HCT116 (cell line): Measurements from ENCODE around the gene ARSG. TPM values are rescaled to one million over a fixed set of nuclear protein-coding genes. Genes with fewer than 3 reads are reported as not detected.

Experiments used
- ATAC-seq: fragments of 200-7000 bp; cut with Tn5 transposase; 2 replicates; pipeline ENCODE4 v1.9.1; 2020; ENCODE audit warnings: mild to moderate bottlenecking, moderate library complexity
- BruUV-seq: library from RNA; stranded (reverse); fragments of 400-500 nt; replicated peaks from 2 replicates; lab custom pipeline; 2021; lab: Mats Ljungman, UMichigan
- CTCF ChIA-PET: fragments of 300-600 bp; sonication (Branson Sonifier 250); formaldehyde crosslinking; loops from one replicate; lab custom pipeline; 2021; ENCODE audit warnings: antibody characterized with exemption; lab: Charles Lee
- POLR2A ChIA-PET: fragments of 300-600, 350-600 bp; sonication (Branson Sonifier 250); formaldehyde crosslinking; loops from one replicate; lab custom pipeline; 2021; ENCODE audit warnings: antibody characterized with exemption; lab: Charles Lee
- RAD21 ChIA-PET, 2 experiments: fragments of 300-600 bp; sonication (Branson Sonifier 250); formaldehyde crosslinking; loops; one replicate each; lab custom pipeline; 2023; ENCODE audit warnings: low total read pairs in 2 of 2; ENCODE audit not compliant: uncharacterized antibody in 2 of 2, unreplicated experiment in 2 of 2, low non-redundant PET in 1 of 2; lab: Charles Lee
- DNase-seq: peaks from one replicate; pipeline ENCODE4 v3.0.0-alpha.2; 2010; ENCODE audit warnings: low read depth, low spot score
- H2AFZ ChIP-seq: fragments of 200-600 bp; shearing (Covaris generic), sonication (generic); 2 replicates; pipeline ENCODE4 v1.6.1; 2017; ENCODE audit warnings: low read depth, mixed run types, mixed read lengths, antibody characterized with exemption, low read length; ENCODE audit not compliant: poor library complexity, severe bottlenecking
- H3K27ac ChIP-seq: 2 replicates; pipeline ENCODE4 v1.5.1; 2012; ENCODE audit warnings: low read depth, low read length
- H3K27me3 ChIP-seq: fragments of 200-600 bp; sonication (generic); 2 replicates; pipeline ENCODE4 v1.6.1; 2016; ENCODE audit warnings: mixed run types, low read length, mixed read lengths; ENCODE audit not compliant: insufficient read depth
- H3K36me3 ChIP-seq, 2 experiments: fragments of 200-500 bp in 1 of 2; fragments of 200-600 bp in 1 of 2; sonication (Bioruptor generic) in 1 of 2; sonication (generic) in 1 of 2; 2 replicates each; pipeline versions ENCODE4 v1.5.1 to v1.6.1; 2014 to 2016; ENCODE audit warnings: low read length in 2 of 2, inconsistent platforms in 1 of 2, mixed read lengths in 1 of 2, mixed run types in 1 of 2; ENCODE audit not compliant: insufficient read depth in 2 of 2, control insufficient read depth in 1 of 2
- H3K4me1 ChIP-seq, 2 experiments: fragments of 200-600 bp in 1 of 2; sonication (generic) in 1 of 2; 2 replicates each; pipeline versions ENCODE4 v1.5.1 to v1.6.1; 2012 to 2017; ENCODE audit warnings: low read length in 2 of 2, inconsistent platforms in 1 of 2, mild to moderate bottlenecking in 1 of 2, mixed read lengths in 1 of 2, mixed run types in 1 of 2, moderate library complexity in 1 of 2; ENCODE audit not compliant: insufficient read depth in 2 of 2, control insufficient read depth in 1 of 2
- H3K4me2 ChIP-seq: fragments of 200-600 bp; sonication (generic); 2 replicates; pipeline ENCODE4 v1.6.1; 2017; ENCODE audit warnings: mixed run types, low read length, mixed read lengths
- H3K4me3 ChIP-seq, 2 experiments: fragments of 200-600 bp in 1 of 2; sonication (generic) in 1 of 2; replicated peaks in 1 of 2; 2 replicates each; pipeline ENCODE4 v1.5.1; 2011 to 2016; ENCODE audit warnings: low read length in 2 of 2, control low read depth in 1 of 2, low read depth in 1 of 2, mild to moderate bottlenecking in 1 of 2, mixed read lengths in 1 of 2, mixed run types in 1 of 2
- H3K79me2 ChIP-seq: fragments of 200-600 bp; sonication (generic); 2 replicates; pipeline ENCODE4 v1.6.1; 2017; ENCODE audit warnings: mild to moderate bottlenecking, mixed run types, low read length, moderate library complexity, mixed read lengths; ENCODE audit not compliant: insufficient read depth
- H3K9ac ChIP-seq: fragments of 200-600 bp; sonication (generic); 2 replicates; pipeline ENCODE4 v1.6.1; 2016; ENCODE audit warnings: low read length, mixed read lengths
- H3K9me2 ChIP-seq: fragments of 200-600 bp; sonication (generic), shearing (Covaris generic); 2 replicates; pipeline ENCODE4 v1.6.1; 2017; ENCODE audit warnings: mixed run types, mild to moderate bottlenecking, moderate library complexity; ENCODE audit not compliant: insufficient read depth
- H3K9me3 ChIP-seq, 2 experiments: fragments of 200-500 bp in 1 of 2; fragments of 200-600 bp in 1 of 2; sonication (Bioruptor generic) in 1 of 2; sonication (generic) in 1 of 2; 2 replicates each; pipeline ENCODE4 v1.6.1; 2014 to 2017; ENCODE audit warnings: low read length in 2 of 2, mixed read lengths in 2 of 2, inconsistent platforms in 1 of 2, low read depth in 1 of 2, mild to moderate bottlenecking in 1 of 2, mixed run types in 1 of 2, moderate library complexity in 1 of 2; ENCODE audit not compliant: control insufficient read depth in 1 of 2, insufficient read depth in 1 of 2
- H4K20me1 ChIP-seq: fragments of 200-600 bp; sonication (generic), shearing (Covaris generic); 2 replicates; pipeline ENCODE4 v1.6.1; 2017; ENCODE audit warnings: mixed run types, mild to moderate bottlenecking, moderate library complexity; ENCODE audit not compliant: insufficient read depth
- CBX3 ChIP-seq: IDR thresholded peaks from 2 replicates; pipeline ENCODE4 v1.6.1; 2012; ENCODE audit warnings: low read depth
- EGR1 ChIP-seq: IDR thresholded peaks from 2 replicates; pipeline ENCODE4 v1.6.1; 2012; ENCODE audit warnings: low read depth
- ELF1 ChIP-seq: IDR thresholded peaks from 2 replicates; pipeline ENCODE4 v1.6.1; 2012; ENCODE audit warnings: low read depth, borderline replicate concordance
- EZH2 ChIP-seq: fragments of 200-600 bp; sonication (generic); IDR thresholded peaks from 2 replicates; pipeline ENCODE4 v1.6.1; 2017; ENCODE audit warnings: antibody characterized with exemption, mixed run types
- EZH2phosphoT487 ChIP-seq: fragments of 200-600 bp; IDR thresholded peaks from 2 replicates; pipeline ENCODE4 v1.6.1; 2018; ENCODE audit warnings: antibody characterized with exemption, borderline replicate concordance
- FOSL1 ChIP-seq: IDR thresholded peaks from 2 replicates; pipeline ENCODE4 v1.6.1; 2012; ENCODE audit warnings: low read depth
- JUND ChIP-seq: IDR thresholded peaks from 2 replicates; pipeline ENCODE4 v1.6.1; 2012
- POLR2A ChIP-seq: IDR thresholded peaks from 2 replicates; pipeline ENCODE4 v1.7.0; 2011; ENCODE audit warnings: borderline replicate concordance; ENCODE audit not compliant: insufficient read depth, insufficient read length; ENCODE audit errors: extremely low read depth
- POLR2AphosphoS5 ChIP-seq: IDR thresholded peaks from 2 replicates; pipeline ENCODE4 v1.6.1; 2011; ENCODE audit warnings: mild to moderate bottlenecking, low read depth, low read length, moderate library complexity
- SIN3A ChIP-seq: IDR thresholded peaks from 2 replicates; pipeline ENCODE4 v1.6.1; 2012; ENCODE audit warnings: low read depth
- SP1 ChIP-seq: IDR thresholded peaks from 2 replicates; pipeline ENCODE4 v1.6.1; 2012; ENCODE audit warnings: low read depth
- TCF7L2 ChIP-seq: IDR thresholded peaks from 2 replicates; pipeline ENCODE4 v1.7.0; 2011; ENCODE audit warnings: borderline replicate concordance, inconsistent platforms; ENCODE audit not compliant: insufficient read depth, insufficient read length; ENCODE audit errors: extremely low read depth
- YY1 ChIP-seq: IDR thresholded peaks from 2 replicates; pipeline ENCODE4 v1.6.1; 2011; ENCODE audit warnings: low read length, low read depth, moderate library complexity, mild to moderate bottlenecking; ENCODE audit not compliant: insufficient replicate concordance; ENCODE audit errors: extremely low read depth
- intact Hi-C: fragments of 100-400 bp; cut with micrococcal nuclease; formaldehyde crosslinking; loops from 2 replicates; pipeline ENCODE4 v1.10.0; 2022
- total RNA-seq: library from RNA; stranded (reverse); gene quantifications from one replicate; pipeline ENCODE4 v1.2.1, GENCODE V29; 2021; ENCODE audit not compliant: unreplicated experiment
- TF ChIP-seq, protein P1 (sequence below): IDR thresholded peaks from 2 replicates; pipeline ENCODE4 v1.6.1; 2012; ENCODE audit warnings: low read depth
- TF ChIP-seq, protein P2 (sequence below): IDR thresholded peaks from 2 replicates; pipeline ENCODE4 v1.6.1; 2012
- TF ChIP-seq, protein P3 (sequence below): IDR thresholded peaks from 2 replicates; pipeline ENCODE4 v1.6.1; 2011; ENCODE audit warnings: mild to moderate bottlenecking, low read length, moderate library complexity; ENCODE audit not compliant: insufficient replicate concordance; ENCODE audit errors: extremely low read depth
- TF ChIP-seq, protein P4 (sequence below), 3 experiments: fragments of 200-600 bp in 1 of 3; sonication (generic) in 1 of 3; IDR thresholded peaks in 2 of 3; conservative IDR thresholded peaks in 1 of 3; 2 replicates each; pipeline ENCODE4 v1.5.1; 2012 to 2017; ENCODE audit warnings: low read depth in 2 of 3, low read length in 2 of 3, antibody characterized with exemption in 1 of 3, borderline replicate concordance in 1 of 3, control low read depth in 1 of 3, mild to moderate bottlenecking in 1 of 3, mixed read lengths in 1 of 3, mixed run types in 1 of 3, moderate library complexity in 1 of 3; ENCODE audit not compliant: insufficient read depth in 1 of 3
- TF ChIP-seq, protein P5 (sequence below): IDR thresholded peaks from 2 replicates; pipeline ENCODE4 v1.6.1; 2012

Gene ARSG
- total RNA-seq, 1 experiment from 2014 or later: 17.1 TPM

DNA sequence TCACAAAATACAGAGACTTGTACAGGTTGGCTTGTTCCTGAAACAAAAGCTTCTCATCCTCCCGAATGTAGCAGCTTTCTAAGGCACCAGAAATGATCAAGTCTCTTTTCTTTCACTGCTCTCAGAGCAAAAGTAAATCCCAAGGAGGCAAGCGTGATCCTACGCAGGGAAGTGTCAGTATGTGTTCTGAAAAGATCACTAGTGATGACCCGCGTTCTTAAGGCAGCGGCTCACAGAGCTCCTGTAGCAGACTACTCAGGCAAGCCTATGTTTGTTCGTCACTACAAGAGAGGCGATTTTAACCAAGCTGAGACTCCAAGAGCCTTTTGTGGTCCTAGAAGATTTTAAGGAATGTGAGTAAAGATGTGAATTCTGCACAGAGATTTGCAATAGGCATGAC lies 131.5 kb downstream of the ARSG start:
- DNase-seq (no peak), ATAC-seq (no peak)
- no peaks in the 10 kb centered on the region for H3K9me3 ChIP-seq
- intact Hi-C loops: no loop called here
- no peaks in the 10 kb centered on the region for H3K9me2 ChIP-seq
- H3K27ac ChIP-seq: no peak overlapping the region
- peaks cover 0 to 4% of the 10 kb centered on the region in 2 experiments; a peak in 1 of 4 replicates for H3K4me1 ChIP-seq
- ChIA-PET CTCF (no interaction called here), POLR2A (interaction anchor here (0.7 kb wide), 1 partner anchor 37 kb away, joined by 4 read pairs; no protein-coding TSS in a partner anchor)
- H4K20me1 ChIP-seq: no peaks in the 10 kb centered on the region
- no peak overlapping the region for H3K9ac ChIP-seq
- H3K27me3 ChIP-seq: no peaks in the 10 kb centered on the region
- H2AFZ ChIP-seq: no peak overlapping the region
- TF ChIP-seq TCF7L2: no peak
- no peak for TF ChIP-seq JUND
- no peak for TF ChIP-seq POLR2AphosphoS5
- TF ChIP-seq, protein P1, sequence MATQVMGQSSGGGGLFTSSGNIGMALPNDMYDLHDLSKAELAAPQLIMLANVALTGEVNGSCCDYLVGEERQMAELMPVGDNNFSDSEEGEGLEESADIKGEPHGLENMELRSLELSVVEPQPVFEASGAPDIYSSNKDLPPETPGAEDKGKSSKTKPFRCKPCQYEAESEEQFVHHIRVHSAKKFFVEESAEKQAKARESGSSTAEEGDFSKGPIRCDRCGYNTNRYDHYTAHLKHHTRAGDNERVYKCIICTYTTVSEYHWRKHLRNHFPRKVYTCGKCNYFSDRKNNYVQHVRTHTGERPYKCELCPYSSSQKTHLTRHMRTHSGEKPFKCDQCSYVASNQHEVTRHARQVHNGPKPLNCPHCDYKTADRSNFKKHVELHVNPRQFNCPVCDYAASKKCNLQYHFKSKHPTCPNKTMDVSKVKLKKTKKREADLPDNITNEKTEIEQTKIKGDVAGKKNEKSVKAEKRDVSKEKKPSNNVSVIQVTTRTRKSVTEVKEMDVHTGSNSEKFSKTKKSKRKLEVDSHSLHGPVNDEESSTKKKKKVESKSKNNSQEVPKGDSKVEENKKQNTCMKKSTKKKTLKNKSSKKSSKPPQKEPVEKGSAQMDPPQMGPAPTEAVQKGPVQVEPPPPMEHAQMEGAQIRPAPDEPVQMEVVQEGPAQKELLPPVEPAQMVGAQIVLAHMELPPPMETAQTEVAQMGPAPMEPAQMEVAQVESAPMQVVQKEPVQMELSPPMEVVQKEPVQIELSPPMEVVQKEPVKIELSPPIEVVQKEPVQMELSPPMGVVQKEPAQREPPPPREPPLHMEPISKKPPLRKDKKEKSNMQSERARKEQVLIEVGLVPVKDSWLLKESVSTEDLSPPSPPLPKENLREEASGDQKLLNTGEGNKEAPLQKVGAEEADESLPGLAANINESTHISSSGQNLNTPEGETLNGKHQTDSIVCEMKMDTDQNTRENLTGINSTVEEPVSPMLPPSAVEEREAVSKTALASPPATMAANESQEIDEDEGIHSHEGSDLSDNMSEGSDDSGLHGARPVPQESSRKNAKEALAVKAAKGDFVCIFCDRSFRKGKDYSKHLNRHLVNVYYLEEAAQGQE: no peak
- no peak for TF ChIP-seq EZH2
- TF ChIP-seq EGR1: no peak
- TF ChIP-seq, protein P2, sequence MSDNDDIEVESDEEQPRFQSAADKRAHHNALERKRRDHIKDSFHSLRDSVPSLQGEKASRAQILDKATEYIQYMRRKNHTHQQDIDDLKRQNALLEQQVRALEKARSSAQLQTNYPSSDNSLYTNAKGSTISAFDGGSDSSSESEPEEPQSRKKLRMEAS: no peak
- TF ChIP-seq, protein P3, sequence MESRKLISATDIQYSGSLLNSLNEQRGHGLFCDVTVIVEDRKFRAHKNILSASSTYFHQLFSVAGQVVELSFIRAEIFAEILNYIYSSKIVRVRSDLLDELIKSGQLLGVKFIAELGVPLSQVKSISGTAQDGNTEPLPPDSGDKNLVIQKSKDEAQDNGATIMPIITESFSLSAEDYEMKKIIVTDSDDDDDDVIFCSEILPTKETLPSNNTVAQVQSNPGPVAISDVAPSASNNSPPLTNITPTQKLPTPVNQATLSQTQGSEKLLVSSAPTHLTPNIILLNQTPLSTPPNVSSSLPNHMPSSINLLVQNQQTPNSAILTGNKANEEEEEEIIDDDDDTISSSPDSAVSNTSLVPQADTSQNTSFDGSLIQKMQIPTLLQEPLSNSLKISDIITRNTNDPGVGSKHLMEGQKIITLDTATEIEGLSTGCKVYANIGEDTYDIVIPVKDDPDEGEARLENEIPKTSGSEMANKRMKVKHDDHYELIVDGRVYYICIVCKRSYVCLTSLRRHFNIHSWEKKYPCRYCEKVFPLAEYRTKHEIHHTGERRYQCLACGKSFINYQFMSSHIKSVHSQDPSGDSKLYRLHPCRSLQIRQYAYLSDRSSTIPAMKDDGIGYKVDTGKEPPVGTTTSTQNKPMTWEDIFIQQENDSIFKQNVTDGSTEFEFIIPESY: no peak
- TF ChIP-seq YY1: no peak
- TF ChIP-seq FOSL1: no peak
- no peak for TF ChIP-seq CBX3
- no peak for TF ChIP-seq SP1
- TF ChIP-seq POLR2A: no peak
- TF ChIP-seq EZH2phosphoT487: no peak
- no peak for TF ChIP-seq SIN3A
- TF ChIP-seq, protein P4, sequence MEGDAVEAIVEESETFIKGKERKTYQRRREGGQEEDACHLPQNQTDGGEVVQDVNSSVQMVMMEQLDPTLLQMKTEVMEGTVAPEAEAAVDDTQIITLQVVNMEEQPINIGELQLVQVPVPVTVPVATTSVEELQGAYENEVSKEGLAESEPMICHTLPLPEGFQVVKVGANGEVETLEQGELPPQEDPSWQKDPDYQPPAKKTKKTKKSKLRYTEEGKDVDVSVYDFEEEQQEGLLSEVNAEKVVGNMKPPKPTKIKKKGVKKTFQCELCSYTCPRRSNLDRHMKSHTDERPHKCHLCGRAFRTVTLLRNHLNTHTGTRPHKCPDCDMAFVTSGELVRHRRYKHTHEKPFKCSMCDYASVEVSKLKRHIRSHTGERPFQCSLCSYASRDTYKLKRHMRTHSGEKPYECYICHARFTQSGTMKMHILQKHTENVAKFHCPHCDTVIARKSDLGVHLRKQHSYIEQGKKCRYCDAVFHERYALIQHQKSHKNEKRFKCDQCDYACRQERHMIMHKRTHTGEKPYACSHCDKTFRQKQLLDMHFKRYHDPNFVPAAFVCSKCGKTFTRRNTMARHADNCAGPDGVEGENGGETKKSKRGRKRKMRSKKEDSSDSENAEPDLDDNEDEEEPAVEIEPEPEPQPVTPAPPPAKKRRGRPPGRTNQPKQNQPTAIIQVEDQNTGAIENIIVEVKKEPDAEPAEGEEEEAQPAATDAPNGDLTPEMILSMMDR (IDR thresholded peaks at IDR 0.05 in 2 of 3, conservative IDR thresholded peaks at IDR 0.05 in 1 of 3; ENCODE audit: borderline replicate concordance in 1 of 3, insufficient read depth in 1 of 3, low read depth in 2 of 3, low read length in 2 of 3): no peak
- TF ChIP-seq, protein P5, sequence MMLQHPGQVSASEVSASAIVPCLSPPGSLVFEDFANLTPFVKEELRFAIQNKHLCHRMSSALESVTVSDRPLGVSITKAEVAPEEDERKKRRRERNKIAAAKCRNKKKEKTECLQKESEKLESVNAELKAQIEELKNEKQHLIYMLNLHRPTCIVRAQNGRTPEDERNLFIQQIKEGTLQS: no peak
- no peak for TF ChIP-seq ELF1
- TF ChIP-seq, all 23 proteins: peak for 0
- Histone ChIP-seq H3K4me2 (no peak overlapping the region), H3K36me3 (0 out of 4 replicates have a peak, but pooled peaks cover 0 to 2% of the 10 kb centered on the region in 2 experiments), H3K4me3 (no peak overlapping the region), H3K79me2 (no peaks in the 10 kb centered on the region)
- no TSS peak for BruUV-seq
- RAD21 ChIA-PET: interaction anchor here in 1 of 2 experiments (0.6 kb wide), 1 partner anchor 187 kb away, joined by 3 read pairs; no protein-coding TSS in a partner anchor
